ENCODE measurements around the gene TLL2. TPM values are rescaled to one million over a fixed set of nuclear protein-coding genes. Genes with fewer than 3 reads are reported as not detected.
A peak's percentile ranks its signal among the peaks of the same experiment; 100 is the strongest.

TLL2 gene
- total RNA-seq, 1 experiment from 2014 or later: 0.11 TPM

GRCh38 chr10:96377816-96378294, 135.9 kb downstream of the TLL2 start:
- no peaks in the 10 kb centered on the region for H3K36me3 ChIP-seq (ENCODE audit: insufficient read depth, low read length, poor library complexity, severe bottlenecking)
- no peaks in the 10 kb centered on the region for H3K9me3 ChIP-seq (ENCODE audit: low read depth, low read length, poor library complexity, severe bottlenecking)
- no peak overlapping the region for H3K4me3 ChIP-seq (ENCODE audit: low read depth, low read length, poor library complexity, severe bottlenecking)
- H3K27ac ChIP-seq (ENCODE audit: low read depth, low read length, poor library complexity, severe bottlenecking): no peak overlapping the region
- H3K27me3 ChIP-seq (replicated peaks; ENCODE audit: insufficient read depth, low read depth, low read length, poor library complexity): no peaks in the 10 kb centered on the region
- no TSS peak for BruUV-seq (replicated peaks)
- no peaks in the 10 kb centered on the region for H3K4me1 ChIP-seq (ENCODE audit: insufficient read depth, low read length, poor library complexity, severe bottlenecking)
- TF ChIP-seq CTCF (conservative IDR thresholded peaks at IDR 0.05; ENCODE audit: low read depth, low read length) (no peak), EZH2 (IDR thresholded peaks at IDR 0.05; ENCODE audit: borderline replicate concordance, low read depth, low read length, poor library complexity, severe bottlenecking) (no peak)
- no peak for DNase-seq (ENCODE audit: low spot score)
- intact Hi-C loops (cut with micrococcal nuclease; ENCODE audit: unreplicated experiment): loop anchor here (10.0 kb wide), 1 partner anchor 267 kb away; no protein-coding TSS in a partner anchor
- ChIA-PET CTCF (no interaction called here), POLR2A (ENCODE audit: low non-redundant PET) (no interaction called here)

GRCh38 chr10:96376483-96376882, 137.2 kb downstream of the TLL2 start:
- Histone ChIP-seq H3K27me3 (replicated peaks; ENCODE audit: insufficient read depth, low read depth, low read length, poor library complexity) (no peaks in the 10 kb centered on the region), H3K27ac (ENCODE audit: low read depth, low read length, poor library complexity, severe bottlenecking) (no peak overlapping the region), H3K4me3 (ENCODE audit: low read depth, low read length, poor library complexity, severe bottlenecking) (no peak overlapping the region), H3K4me1 (ENCODE audit: insufficient read depth, low read length, poor library complexity, severe bottlenecking) (no peaks in the 10 kb centered on the region), H3K9me3 (ENCODE audit: low read depth, low read length, poor library complexity, severe bottlenecking) (no peaks in the 10 kb centered on the region), H3K36me3 (ENCODE audit: insufficient read depth, low read length, poor library complexity, severe bottlenecking) (no peaks in the 10 kb centered on the region)
- no peak for DNase-seq (ENCODE audit: low spot score)
- POLR2A ChIA-PET (ENCODE audit: low non-redundant PET): no interaction called here
- CTCF ChIA-PET: no interaction called here
- TF ChIP-seq CTCF (conservative IDR thresholded peaks at IDR 0.05; ENCODE audit: low read depth, low read length): no peak
- no peak for TF ChIP-seq EZH2 (IDR thresholded peaks at IDR 0.05; ENCODE audit: borderline replicate concordance, low read depth, low read length, poor library complexity, severe bottlenecking)
- no TSS peak for BruUV-seq (replicated peaks)
- intact Hi-C loops (cut with micrococcal nuclease; ENCODE audit: unreplicated experiment): loop anchor here (10.0 kb wide), 1 partner anchor 268 kb away; no protein-coding TSS in a partner anchor

GRCh38 chr10:96374985-96375830, 138.5 kb downstream of the TLL2 start:
- TF ChIP-seq CTCF (conservative IDR thresholded peaks at IDR 0.05; ENCODE audit: low read depth, low read length): peak; percentile 98
- TF ChIP-seq EZH2 (IDR thresholded peaks at IDR 0.05; ENCODE audit: borderline replicate concordance, low read depth, low read length, poor library complexity, severe bottlenecking): no peak
- Histone ChIP-seq H3K27me3 (replicated peaks; ENCODE audit: insufficient read depth, low read depth, low read length, poor library complexity) (no peaks in the 10 kb centered on the region), H3K9me3 (ENCODE audit: low read depth, low read length, poor library complexity, severe bottlenecking) (no peaks in the 10 kb centered on the region), H3K36me3 (ENCODE audit: insufficient read depth, low read length, poor library complexity, severe bottlenecking) (no peaks in the 10 kb centered on the region), H3K4me1 (ENCODE audit: insufficient read depth, low read length, poor library complexity, severe bottlenecking) (no peaks in the 10 kb centered on the region), H3K27ac (ENCODE audit: low read depth, low read length, poor library complexity, severe bottlenecking) (no peak overlapping the region), H3K4me3 (ENCODE audit: low read depth, low read length, poor library complexity, severe bottlenecking) (peak overlapping the region; percentile 41)
- DNase-seq (ENCODE audit: low spot score): peak; percentile 93
- no TSS peak for BruUV-seq (replicated peaks)
- intact Hi-C loops (cut with micrococcal nuclease; ENCODE audit: unreplicated experiment): loop anchor here (2.0 to 10.0 kb wide), 3 partner anchors 270 to 650 kb away; no protein-coding TSS in a partner anchor
- ChIA-PET CTCF (interaction anchor here (0.6 to 1.6 kb wide), 6 partner anchors 136 to 650 kb away, joined by 3 to 11 read pairs (median 4); partner anchors contain the start of gene TLL2), POLR2A (ENCODE audit: low non-redundant PET) (no interaction called here)
